B cell (primary cell): ENCODE results near the gene MOGAT2.

Source experiments
- EZH2 ChIP-seq: IDR thresholded peaks from 2 replicates; pipeline ENCODE4 v1.6.1; 2012; ENCODE audit warnings: borderline replicate concordance, low read depth, mild to moderate bottlenecking, moderate library complexity, low read length; ENCODE audit not compliant: insufficient read depth, poor library complexity, severe bottlenecking
- TF ChIP-seq, protein P1 (sequence below): fragments of 200-600 bp; IDR thresholded peaks from one replicate; pipeline ENCODE4 v1.8.0; 2022; ENCODE audit warnings: antibody characterized with exemption, mild to moderate bottlenecking

DNA sequence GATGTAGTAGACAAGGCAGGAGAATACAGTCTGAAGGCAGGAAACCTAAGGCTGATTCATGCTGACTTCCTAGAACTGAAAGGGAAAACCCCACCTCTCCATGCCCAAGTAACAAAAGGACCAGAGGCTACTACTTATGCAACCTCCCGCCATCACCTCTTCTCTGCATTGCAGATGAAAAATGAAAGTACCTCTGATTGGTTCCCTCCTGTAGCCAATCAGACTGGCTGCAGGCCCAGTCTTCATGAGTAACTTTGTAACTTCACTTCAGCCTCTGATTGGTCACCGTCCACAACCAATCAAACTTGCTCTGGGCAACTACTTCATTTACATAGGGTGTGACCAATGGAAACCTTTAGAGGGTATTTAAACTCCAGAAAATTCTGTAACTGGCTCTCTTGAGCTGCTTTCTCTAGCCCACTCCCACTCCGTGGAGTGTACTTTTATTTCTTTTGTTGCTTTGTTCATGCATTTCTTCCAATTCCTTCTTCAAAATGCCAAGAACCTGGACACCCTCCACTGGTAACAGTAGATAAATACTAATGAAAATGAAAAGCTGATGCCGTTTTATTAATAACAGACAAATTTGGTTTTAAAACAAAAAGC is 43.6 kb upstream of the MOGAT2 start:
- TF ChIP-seq, protein P1, sequence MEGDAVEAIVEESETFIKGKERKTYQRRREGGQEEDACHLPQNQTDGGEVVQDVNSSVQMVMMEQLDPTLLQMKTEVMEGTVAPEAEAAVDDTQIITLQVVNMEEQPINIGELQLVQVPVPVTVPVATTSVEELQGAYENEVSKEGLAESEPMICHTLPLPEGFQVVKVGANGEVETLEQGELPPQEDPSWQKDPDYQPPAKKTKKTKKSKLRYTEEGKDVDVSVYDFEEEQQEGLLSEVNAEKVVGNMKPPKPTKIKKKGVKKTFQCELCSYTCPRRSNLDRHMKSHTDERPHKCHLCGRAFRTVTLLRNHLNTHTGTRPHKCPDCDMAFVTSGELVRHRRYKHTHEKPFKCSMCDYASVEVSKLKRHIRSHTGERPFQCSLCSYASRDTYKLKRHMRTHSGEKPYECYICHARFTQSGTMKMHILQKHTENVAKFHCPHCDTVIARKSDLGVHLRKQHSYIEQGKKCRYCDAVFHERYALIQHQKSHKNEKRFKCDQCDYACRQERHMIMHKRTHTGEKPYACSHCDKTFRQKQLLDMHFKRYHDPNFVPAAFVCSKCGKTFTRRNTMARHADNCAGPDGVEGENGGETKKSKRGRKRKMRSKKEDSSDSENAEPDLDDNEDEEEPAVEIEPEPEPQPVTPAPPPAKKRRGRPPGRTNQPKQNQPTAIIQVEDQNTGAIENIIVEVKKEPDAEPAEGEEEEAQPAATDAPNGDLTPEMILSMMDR, result no peak
- no peak for TF ChIP-seq EZH2
